Ovary (tissue), 9 donors: Measurements from ENCODE around the gene CAPN5. TPM values are rescaled to one million over a fixed set of nuclear protein-coding genes. Genes with fewer than 3 reads are reported as not detected.
"Not testable (repeated sequence)": the region's sequence is repeated elsewhere in the genome, so short reads cannot be mapped to it uniquely, and the experiment has no call there.

Experiments used
- DNase-seq, 5 donors: peaks; one replicate each; pipeline ENCODE4 v3.0.0-alpha.2; 2019 to 2020
- H3K27ac ChIP-seq, 2 donors: fragments of 200-600 bp; one replicate each; pipeline versions ENCODE4 v1.5.1 to v1.8.0; 2019 to 2022
- H3K27me3 ChIP-seq: fragments of 200-600 bp; one replicate; pipeline ENCODE4 v1.8.0; 2022
- H3K36me3 ChIP-seq: fragments of 200-600 bp; sonication (generic); one replicate; pipeline ENCODE4 v1.5.1; 2019
- H3K4me1 ChIP-seq: one replicate; pipeline ENCODE4 v1.8.1; 2013; ENCODE audit warnings: mild to moderate bottlenecking, moderate library complexity; ENCODE audit not compliant: insufficient read depth
- H3K4me3 ChIP-seq: fragments of 200-600 bp; sonication (generic); one replicate; pipeline ENCODE4 v1.5.1; 2017
- H3K9me3 ChIP-seq, 2 donors: fragments of 200-600 bp in 1 of 2; sonication (generic) in 1 of 2; one replicate each; pipeline versions ENCODE4 v1.5.1 to v1.8.1; 2013 to 2019; ENCODE audit warnings: mild to moderate bottlenecking in 1 of 2, moderate library complexity in 1 of 2
- CTCF ChIP-seq, 3 donors: fragments of 450-650 bp in 2 of 3; fragments of 200-600 bp in 1 of 3; IDR thresholded peaks; one replicate each; pipeline versions ENCODE4 v1.5.1 to v1.8.0; 2016 to 2022; ENCODE audit warnings: antibody characterized with exemption in 3 of 3, mild to moderate bottlenecking in 1 of 3
- EP300 ChIP-seq: sonication (generic); formaldehyde crosslinking; IDR thresholded peaks from one replicate; pipeline ENCODE4 v1.6.1; 2017; ENCODE audit warnings: antibody characterized with exemption
- POLR2A ChIP-seq: fragments of 450-650 bp; IDR thresholded peaks from one replicate; pipeline ENCODE4 v1.6.1; 2017; ENCODE audit warnings: antibody characterized with exemption, mild to moderate bottlenecking, moderate library complexity
- WGBS, 3 donors: extraction: QIAGEN DNeasy Blood & Tissue Kit in 1 of 3; methylation state at CpG; one replicate each; pipeline versions ENCODE4 v1.1.5 to v1.1.7; 2013 to 2017; 5-methylcytosine and 5-hydroxymethylcytosine counted together
- intact Hi-C, 4 donors: fragments of 100-400 bp; cut with DNase I; formaldehyde crosslinking; loops; one replicate each; pipeline versions ENCODE4 v1.11.0 to v1.15.1; 2022 to 2023
- polyA plus RNA-seq, 2 donors: library from polyadenylated mRNA; stranded (reverse); fragments of 200-250 nt in 1 of 2; fragments of 350-450 nt in 1 of 2; fragmentation: Illumina TruSeq in 1 of 2; extraction: RNeasy Lipid Tissue Mini Kit (QIAGEN cat#74804) in 1 of 2; gene quantifications; one replicate each; pipeline ENCODE4 v1.2.3, GENCODE V29; 2013 to 2014
- total RNA-seq, 7 donors: library from RNA; depleted of rRNA in 2 of 7; stranded (reverse); fragments of >200 nt in 2 of 7; fragmentation: NEBNext Ultra II Directional in 3 of 7; extraction: Animal tissue kit (Norgen Biotek cat#: 25700) in 3 of 7; gene quantifications; one replicate each; pipeline versions ENCODE4 v1.1.0 to v1.2.4, GENCODE V29; 2016 to 2023
- donor health status: DM: no; HTN: no; CAD: no; lungs with moderate emphysema.
- donor health status: DM: no; HTN: no; CAD: no.
- donor health status: Bipolar disorder and iron deficiency.
- donor health status: DM: yes; HTN: yes; CAD: no.
- donor health status: DM: no; HTN: no; CAD: no.
- donor health status: DM: yes; HTN: yes; CAD: no.

The CAPN5 gene
- total and polyA plus RNA-seq, 9 donors, result 3.0 to 82.2 (median 21.3) TPM

- Histone ChIP-seq H3K4me1 (no peaks in the 10 kb centered on the region), H3K27me3 (no peaks in the 10 kb centered on the region), H3K27ac (no peak overlapping the region), H3K36me3 (no peaks in the 10 kb centered on the region), H3K9me3 (no peaks in the 10 kb centered on the region), H3K4me3 (no peak overlapping the region)
- DNase-seq, result no peak
- 64 to 71% (median 71%) methylated on average over 9 of the region's 9 CpGs for WGBS, 3 donors
- intact Hi-C loops, result no loop called here
- TF ChIP-seq POLR2A, result no peak
- no peak for TF ChIP-seq CTCF (IDR thresholded peaks at IDR 0.05)
- TF ChIP-seq EP300, result no peak
These were observed 8.8 kb upstream of the CAPN5 start for GRCh38 chr11:77057938-77058474.

- Histone ChIP-seq H3K27ac (no peak overlapping the region), H3K27me3 (no peaks in the 10 kb centered on the region), H3K4me3 (no peak overlapping the region), H3K36me3 (no peaks in the 10 kb centered on the region), H3K9me3 (no peaks in the 10 kb centered on the region), H3K4me1 (no peaks in the 10 kb centered on the region)
- no peak for TF ChIP-seq EP300
- no peak for TF ChIP-seq POLR2A
- TF ChIP-seq CTCF (IDR thresholded peaks at IDR 0.05), result no peak
- intact Hi-C loops, result no loop called here
- DNase-seq, result no peak
- 84 to 92% (median 89%) methylated on average over 2 of the region's 2 CpGs for WGBS, 3 donors
These were observed 7.9 kb upstream of the CAPN5 start for GRCh38 chr11:77058900-77059299.

GRCh38 chr11:77059806-77060205 lies 7.0 kb upstream of the CAPN5 start:
- no peak overlapping the region for H3K4me3 ChIP-seq
- no peaks in the 10 kb centered on the region for H3K36me3 ChIP-seq
- no peaks in the 10 kb centered on the region for H3K9me3 ChIP-seq
- H3K4me1 ChIP-seq, result no peaks in the 10 kb centered on the region
- no peak overlapping the region for H3K27ac ChIP-seq
- H3K27me3 ChIP-seq, result no peaks in the 10 kb centered on the region
- intact Hi-C loops, result no loop called here
- DNase-seq, result no peak
- no peak for TF ChIP-seq POLR2A
- WGBS, 3 donors, result 90 to 94% (median 92%) methylated on average over 5 of the region's 5 CpGs

GRCh38 chr11:77060234-77060633 lies 6.5 kb upstream of the CAPN5 start:
- Histone ChIP-seq H3K27ac (no peak overlapping the region), H3K9me3 (no peaks in the 10 kb centered on the region), H3K27me3 (no peaks in the 10 kb centered on the region), H3K4me1 (no peaks in the 10 kb centered on the region), H3K4me3 (no peak overlapping the region), H3K36me3 (no peaks in the 10 kb centered on the region)
- 75 to 80% (median 76%) methylated on average over 4 of the region's 4 CpGs for WGBS, 3 donors
- TF ChIP-seq CTCF (IDR thresholded peaks at IDR 0.05) (no peak), EP300 (no peak), POLR2A (no peak)
- intact Hi-C loops, result no loop called here
- DNase-seq, result no peak

- H3K27me3 ChIP-seq, H3K36me3 ChIP-seq, H3K9me3 ChIP-seq, DNase-seq, H3K4me1 ChIP-seq, intact Hi-C loops, H3K27ac ChIP-seq, H3K4me3 ChIP-seq: not testable (repeated sequence)
- WGBS, 3 donors, result 83 to 93% (median 92%) methylated on average over 4 of the region's 4 CpGs
These were observed 5.5 kb upstream of the CAPN5 start for GRCh38 chr11:77061258-77061657.
